Peyer's patch (tissue), 4 donors: ENCODE data around the gene CST6.

Source experiments
- POLR2A ChIP-seq, 2 donors: fragments of 450-650 bp; IDR thresholded peaks; one replicate each; pipeline ENCODE4 v1.5.1; 2017; ENCODE audit warnings: antibody characterized with exemption in 2 of 2, mild to moderate bottlenecking in 2 of 2, moderate library complexity in 2 of 2
- TF ChIP-seq, protein P1 (sequence below), 6 experiments: fragments of 450-650 bp in 4 of 6; fragments of 200-600 bp in 2 of 6; sonication (generic) in 1 of 6; IDR thresholded peaks; one replicate each; pipeline ENCODE4 v1.5.1; 2017 to 2019; ENCODE audit warnings: antibody characterized with exemption in 6 of 6, mild to moderate bottlenecking in 3 of 6, moderate library complexity in 1 of 6

- TF ChIP-seq, protein P1, sequence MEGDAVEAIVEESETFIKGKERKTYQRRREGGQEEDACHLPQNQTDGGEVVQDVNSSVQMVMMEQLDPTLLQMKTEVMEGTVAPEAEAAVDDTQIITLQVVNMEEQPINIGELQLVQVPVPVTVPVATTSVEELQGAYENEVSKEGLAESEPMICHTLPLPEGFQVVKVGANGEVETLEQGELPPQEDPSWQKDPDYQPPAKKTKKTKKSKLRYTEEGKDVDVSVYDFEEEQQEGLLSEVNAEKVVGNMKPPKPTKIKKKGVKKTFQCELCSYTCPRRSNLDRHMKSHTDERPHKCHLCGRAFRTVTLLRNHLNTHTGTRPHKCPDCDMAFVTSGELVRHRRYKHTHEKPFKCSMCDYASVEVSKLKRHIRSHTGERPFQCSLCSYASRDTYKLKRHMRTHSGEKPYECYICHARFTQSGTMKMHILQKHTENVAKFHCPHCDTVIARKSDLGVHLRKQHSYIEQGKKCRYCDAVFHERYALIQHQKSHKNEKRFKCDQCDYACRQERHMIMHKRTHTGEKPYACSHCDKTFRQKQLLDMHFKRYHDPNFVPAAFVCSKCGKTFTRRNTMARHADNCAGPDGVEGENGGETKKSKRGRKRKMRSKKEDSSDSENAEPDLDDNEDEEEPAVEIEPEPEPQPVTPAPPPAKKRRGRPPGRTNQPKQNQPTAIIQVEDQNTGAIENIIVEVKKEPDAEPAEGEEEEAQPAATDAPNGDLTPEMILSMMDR (IDR thresholded peaks at IDR 0.05): no peak
- TF ChIP-seq POLR2A (IDR thresholded peaks at IDR 0.05): no peak
Observed at GRCh38 chr11:66002648-66003225, 9.1 kb upstream of the CST6 start.
